HCT116 (cell line): Measurements from ENCODE around the gene RPL13A. TPM values are rescaled to one million over a fixed set of nuclear protein-coding genes. Genes with fewer than 3 reads are reported as not detected.

Experiments used
- ATAC-seq: fragments of 200-7000 bp; cut with Tn5 transposase; 2 replicates; pipeline ENCODE4 v1.9.1; 2020; ENCODE audit warnings: mild to moderate bottlenecking, moderate library complexity
- BruUV-seq: library from RNA; stranded (reverse); fragments of 400-500 nt; replicated peaks from 2 replicates; lab custom pipeline; 2021; lab: Mats Ljungman, UMichigan
- CTCF ChIA-PET: fragments of 300-600 bp; sonication (Branson Sonifier 250); formaldehyde crosslinking; loops from one replicate; lab custom pipeline; 2021; ENCODE audit warnings: antibody characterized with exemption; lab: Charles Lee
- POLR2A ChIA-PET: fragments of 300-600, 350-600 bp; sonication (Branson Sonifier 250); formaldehyde crosslinking; loops from one replicate; lab custom pipeline; 2021; ENCODE audit warnings: antibody characterized with exemption; lab: Charles Lee
- RAD21 ChIA-PET, 2 experiments: fragments of 300-600 bp; sonication (Branson Sonifier 250); formaldehyde crosslinking; loops; one replicate each; lab custom pipeline; 2023; ENCODE audit warnings: low total read pairs in 2 of 2; ENCODE audit not compliant: uncharacterized antibody in 2 of 2, unreplicated experiment in 2 of 2, low non-redundant PET in 1 of 2; lab: Charles Lee
- DNase-seq: peaks from one replicate; pipeline ENCODE4 v3.0.0-alpha.2; 2010; ENCODE audit warnings: low read depth, low spot score
- H2AFZ ChIP-seq: fragments of 200-600 bp; shearing (Covaris generic), sonication (generic); 2 replicates; pipeline ENCODE4 v1.6.1; 2017; ENCODE audit warnings: low read depth, mixed run types, mixed read lengths, antibody characterized with exemption, low read length; ENCODE audit not compliant: poor library complexity, severe bottlenecking
- H3K27ac ChIP-seq: 2 replicates; pipeline ENCODE4 v1.5.1; 2012; ENCODE audit warnings: low read depth, low read length
- H3K27me3 ChIP-seq: fragments of 200-600 bp; sonication (generic); 2 replicates; pipeline ENCODE4 v1.6.1; 2016; ENCODE audit warnings: mixed run types, low read length, mixed read lengths; ENCODE audit not compliant: insufficient read depth
- H3K36me3 ChIP-seq, 2 experiments: fragments of 200-500 bp in 1 of 2; fragments of 200-600 bp in 1 of 2; sonication (Bioruptor generic) in 1 of 2; sonication (generic) in 1 of 2; 2 replicates each; pipeline versions ENCODE4 v1.5.1 to v1.6.1; 2014 to 2016; ENCODE audit warnings: low read length in 2 of 2, inconsistent platforms in 1 of 2, mixed read lengths in 1 of 2, mixed run types in 1 of 2; ENCODE audit not compliant: insufficient read depth in 2 of 2, control insufficient read depth in 1 of 2
- H3K4me1 ChIP-seq, 2 experiments: fragments of 200-600 bp in 1 of 2; sonication (generic) in 1 of 2; 2 replicates each; pipeline versions ENCODE4 v1.5.1 to v1.6.1; 2012 to 2017; ENCODE audit warnings: low read length in 2 of 2, inconsistent platforms in 1 of 2, mild to moderate bottlenecking in 1 of 2, mixed read lengths in 1 of 2, mixed run types in 1 of 2, moderate library complexity in 1 of 2; ENCODE audit not compliant: insufficient read depth in 2 of 2, control insufficient read depth in 1 of 2
- H3K4me2 ChIP-seq: fragments of 200-600 bp; sonication (generic); 2 replicates; pipeline ENCODE4 v1.6.1; 2017; ENCODE audit warnings: mixed run types, low read length, mixed read lengths
- H3K4me3 ChIP-seq, 2 experiments: fragments of 200-600 bp in 1 of 2; sonication (generic) in 1 of 2; replicated peaks in 1 of 2; 2 replicates each; pipeline ENCODE4 v1.5.1; 2011 to 2016; ENCODE audit warnings: low read length in 2 of 2, control low read depth in 1 of 2, low read depth in 1 of 2, mild to moderate bottlenecking in 1 of 2, mixed read lengths in 1 of 2, mixed run types in 1 of 2
- H3K79me2 ChIP-seq: fragments of 200-600 bp; sonication (generic); 2 replicates; pipeline ENCODE4 v1.6.1; 2017; ENCODE audit warnings: mild to moderate bottlenecking, mixed run types, low read length, moderate library complexity, mixed read lengths; ENCODE audit not compliant: insufficient read depth
- H3K9ac ChIP-seq: fragments of 200-600 bp; sonication (generic); 2 replicates; pipeline ENCODE4 v1.6.1; 2016; ENCODE audit warnings: low read length, mixed read lengths
- H3K9me2 ChIP-seq: fragments of 200-600 bp; sonication (generic), shearing (Covaris generic); 2 replicates; pipeline ENCODE4 v1.6.1; 2017; ENCODE audit warnings: mixed run types, mild to moderate bottlenecking, moderate library complexity; ENCODE audit not compliant: insufficient read depth
- H3K9me3 ChIP-seq, 2 experiments: fragments of 200-500 bp in 1 of 2; fragments of 200-600 bp in 1 of 2; sonication (Bioruptor generic) in 1 of 2; sonication (generic) in 1 of 2; 2 replicates each; pipeline ENCODE4 v1.6.1; 2014 to 2017; ENCODE audit warnings: low read length in 2 of 2, mixed read lengths in 2 of 2, inconsistent platforms in 1 of 2, low read depth in 1 of 2, mild to moderate bottlenecking in 1 of 2, mixed run types in 1 of 2, moderate library complexity in 1 of 2; ENCODE audit not compliant: control insufficient read depth in 1 of 2, insufficient read depth in 1 of 2
- H4K20me1 ChIP-seq: fragments of 200-600 bp; sonication (generic), shearing (Covaris generic); 2 replicates; pipeline ENCODE4 v1.6.1; 2017; ENCODE audit warnings: mixed run types, mild to moderate bottlenecking, moderate library complexity; ENCODE audit not compliant: insufficient read depth
- CBX3 ChIP-seq: IDR thresholded peaks from 2 replicates; pipeline ENCODE4 v1.6.1; 2012; ENCODE audit warnings: low read depth
- CEBPB ChIP-seq: IDR thresholded peaks from 2 replicates; pipeline ENCODE4 v1.6.1; 2012; ENCODE audit warnings: low read depth
- EZH2 ChIP-seq: fragments of 200-600 bp; sonication (generic); IDR thresholded peaks from 2 replicates; pipeline ENCODE4 v1.6.1; 2017; ENCODE audit warnings: antibody characterized with exemption, mixed run types
- FOSL1 ChIP-seq: IDR thresholded peaks from 2 replicates; pipeline ENCODE4 v1.6.1; 2012; ENCODE audit warnings: low read depth
- POLR2A ChIP-seq: IDR thresholded peaks from 2 replicates; pipeline ENCODE4 v1.7.0; 2011; ENCODE audit warnings: borderline replicate concordance; ENCODE audit not compliant: insufficient read depth, insufficient read length; ENCODE audit errors: extremely low read depth
- POLR2AphosphoS5 ChIP-seq: IDR thresholded peaks from 2 replicates; pipeline ENCODE4 v1.6.1; 2011; ENCODE audit warnings: mild to moderate bottlenecking, low read depth, low read length, moderate library complexity
- SRF ChIP-seq: IDR thresholded peaks from 2 replicates; pipeline ENCODE4 v1.6.1; 2012; ENCODE audit warnings: low read depth
- ZFX ChIP-seq: fragments of 450-650 bp; IDR thresholded peaks from 2 replicates; pipeline ENCODE4 v1.6.1; 2017
- intact Hi-C: fragments of 100-400 bp; cut with micrococcal nuclease; formaldehyde crosslinking; loops from 2 replicates; pipeline ENCODE4 v1.10.0; 2022
- total RNA-seq: library from RNA; stranded (reverse); gene quantifications from one replicate; pipeline ENCODE4 v1.2.1, GENCODE V29; 2021; ENCODE audit not compliant: unreplicated experiment
- TF ChIP-seq, protein P1 (sequence below): IDR thresholded peaks from 2 replicates; pipeline ENCODE4 v1.6.1; 2012; ENCODE audit warnings: low read depth
- TF ChIP-seq, protein P2 (sequence below): IDR thresholded peaks from 2 replicates; pipeline ENCODE4 v1.6.1; 2012
- TF ChIP-seq, protein P3 (sequence below), 3 experiments: fragments of 200-600 bp in 1 of 3; sonication (generic) in 1 of 3; IDR thresholded peaks in 2 of 3; conservative IDR thresholded peaks in 1 of 3; 2 replicates each; pipeline ENCODE4 v1.5.1; 2012 to 2017; ENCODE audit warnings: low read depth in 2 of 3, low read length in 2 of 3, antibody characterized with exemption in 1 of 3, borderline replicate concordance in 1 of 3, control low read depth in 1 of 3, mild to moderate bottlenecking in 1 of 3, mixed read lengths in 1 of 3, mixed run types in 1 of 3, moderate library complexity in 1 of 3; ENCODE audit not compliant: insufficient read depth in 1 of 3
- TF ChIP-seq, protein P4 (sequence below): IDR thresholded peaks from 2 replicates; pipeline ENCODE4 v1.6.1; 2011; ENCODE audit warnings: mild to moderate bottlenecking, low read length, moderate library complexity; ENCODE audit not compliant: insufficient replicate concordance; ENCODE audit errors: extremely low read depth

RPL13A gene
- total RNA-seq, 1 experiment from 2014 or later: 3,719 TPM

DNA sequence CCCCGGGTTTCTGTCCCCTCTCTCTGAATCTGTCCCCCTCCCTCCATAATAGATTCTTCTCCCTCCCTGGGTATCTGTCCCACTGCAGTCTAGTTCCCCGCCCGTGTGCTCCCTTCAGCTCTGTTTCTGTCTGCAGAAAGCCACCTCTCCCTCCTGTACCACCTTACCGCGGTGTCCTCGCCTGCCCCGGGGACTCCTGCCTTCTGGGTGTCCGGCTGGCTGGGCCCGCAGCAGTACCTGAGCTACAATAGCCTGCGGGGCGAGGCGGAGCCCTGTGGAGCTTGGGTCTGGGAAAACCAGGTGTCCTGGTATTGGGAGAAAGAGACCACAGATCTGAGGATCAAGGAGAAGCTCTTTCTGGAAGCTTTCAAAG lies 26.3 kb downstream of the RPL13A start:
- no peak for TF ChIP-seq CEBPB
- no peak for TF ChIP-seq ZFX
- no peak for TF ChIP-seq POLR2A
- TF ChIP-seq SRF: no peak
- TF ChIP-seq FOSL1: no peak
- TF ChIP-seq, protein P1, sequence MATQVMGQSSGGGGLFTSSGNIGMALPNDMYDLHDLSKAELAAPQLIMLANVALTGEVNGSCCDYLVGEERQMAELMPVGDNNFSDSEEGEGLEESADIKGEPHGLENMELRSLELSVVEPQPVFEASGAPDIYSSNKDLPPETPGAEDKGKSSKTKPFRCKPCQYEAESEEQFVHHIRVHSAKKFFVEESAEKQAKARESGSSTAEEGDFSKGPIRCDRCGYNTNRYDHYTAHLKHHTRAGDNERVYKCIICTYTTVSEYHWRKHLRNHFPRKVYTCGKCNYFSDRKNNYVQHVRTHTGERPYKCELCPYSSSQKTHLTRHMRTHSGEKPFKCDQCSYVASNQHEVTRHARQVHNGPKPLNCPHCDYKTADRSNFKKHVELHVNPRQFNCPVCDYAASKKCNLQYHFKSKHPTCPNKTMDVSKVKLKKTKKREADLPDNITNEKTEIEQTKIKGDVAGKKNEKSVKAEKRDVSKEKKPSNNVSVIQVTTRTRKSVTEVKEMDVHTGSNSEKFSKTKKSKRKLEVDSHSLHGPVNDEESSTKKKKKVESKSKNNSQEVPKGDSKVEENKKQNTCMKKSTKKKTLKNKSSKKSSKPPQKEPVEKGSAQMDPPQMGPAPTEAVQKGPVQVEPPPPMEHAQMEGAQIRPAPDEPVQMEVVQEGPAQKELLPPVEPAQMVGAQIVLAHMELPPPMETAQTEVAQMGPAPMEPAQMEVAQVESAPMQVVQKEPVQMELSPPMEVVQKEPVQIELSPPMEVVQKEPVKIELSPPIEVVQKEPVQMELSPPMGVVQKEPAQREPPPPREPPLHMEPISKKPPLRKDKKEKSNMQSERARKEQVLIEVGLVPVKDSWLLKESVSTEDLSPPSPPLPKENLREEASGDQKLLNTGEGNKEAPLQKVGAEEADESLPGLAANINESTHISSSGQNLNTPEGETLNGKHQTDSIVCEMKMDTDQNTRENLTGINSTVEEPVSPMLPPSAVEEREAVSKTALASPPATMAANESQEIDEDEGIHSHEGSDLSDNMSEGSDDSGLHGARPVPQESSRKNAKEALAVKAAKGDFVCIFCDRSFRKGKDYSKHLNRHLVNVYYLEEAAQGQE: no peak
- TF ChIP-seq, protein P2, sequence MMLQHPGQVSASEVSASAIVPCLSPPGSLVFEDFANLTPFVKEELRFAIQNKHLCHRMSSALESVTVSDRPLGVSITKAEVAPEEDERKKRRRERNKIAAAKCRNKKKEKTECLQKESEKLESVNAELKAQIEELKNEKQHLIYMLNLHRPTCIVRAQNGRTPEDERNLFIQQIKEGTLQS: no peak
- no peak for TF ChIP-seq EZH2
- no peak for TF ChIP-seq CBX3
- TF ChIP-seq, protein P3, sequence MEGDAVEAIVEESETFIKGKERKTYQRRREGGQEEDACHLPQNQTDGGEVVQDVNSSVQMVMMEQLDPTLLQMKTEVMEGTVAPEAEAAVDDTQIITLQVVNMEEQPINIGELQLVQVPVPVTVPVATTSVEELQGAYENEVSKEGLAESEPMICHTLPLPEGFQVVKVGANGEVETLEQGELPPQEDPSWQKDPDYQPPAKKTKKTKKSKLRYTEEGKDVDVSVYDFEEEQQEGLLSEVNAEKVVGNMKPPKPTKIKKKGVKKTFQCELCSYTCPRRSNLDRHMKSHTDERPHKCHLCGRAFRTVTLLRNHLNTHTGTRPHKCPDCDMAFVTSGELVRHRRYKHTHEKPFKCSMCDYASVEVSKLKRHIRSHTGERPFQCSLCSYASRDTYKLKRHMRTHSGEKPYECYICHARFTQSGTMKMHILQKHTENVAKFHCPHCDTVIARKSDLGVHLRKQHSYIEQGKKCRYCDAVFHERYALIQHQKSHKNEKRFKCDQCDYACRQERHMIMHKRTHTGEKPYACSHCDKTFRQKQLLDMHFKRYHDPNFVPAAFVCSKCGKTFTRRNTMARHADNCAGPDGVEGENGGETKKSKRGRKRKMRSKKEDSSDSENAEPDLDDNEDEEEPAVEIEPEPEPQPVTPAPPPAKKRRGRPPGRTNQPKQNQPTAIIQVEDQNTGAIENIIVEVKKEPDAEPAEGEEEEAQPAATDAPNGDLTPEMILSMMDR (IDR thresholded peaks at IDR 0.05 in 2 of 3, conservative IDR thresholded peaks at IDR 0.05 in 1 of 3; ENCODE audit: borderline replicate concordance in 1 of 3, insufficient read depth in 1 of 3, low read depth in 2 of 3, low read length in 2 of 3): no peak
- TF ChIP-seq, protein P4, sequence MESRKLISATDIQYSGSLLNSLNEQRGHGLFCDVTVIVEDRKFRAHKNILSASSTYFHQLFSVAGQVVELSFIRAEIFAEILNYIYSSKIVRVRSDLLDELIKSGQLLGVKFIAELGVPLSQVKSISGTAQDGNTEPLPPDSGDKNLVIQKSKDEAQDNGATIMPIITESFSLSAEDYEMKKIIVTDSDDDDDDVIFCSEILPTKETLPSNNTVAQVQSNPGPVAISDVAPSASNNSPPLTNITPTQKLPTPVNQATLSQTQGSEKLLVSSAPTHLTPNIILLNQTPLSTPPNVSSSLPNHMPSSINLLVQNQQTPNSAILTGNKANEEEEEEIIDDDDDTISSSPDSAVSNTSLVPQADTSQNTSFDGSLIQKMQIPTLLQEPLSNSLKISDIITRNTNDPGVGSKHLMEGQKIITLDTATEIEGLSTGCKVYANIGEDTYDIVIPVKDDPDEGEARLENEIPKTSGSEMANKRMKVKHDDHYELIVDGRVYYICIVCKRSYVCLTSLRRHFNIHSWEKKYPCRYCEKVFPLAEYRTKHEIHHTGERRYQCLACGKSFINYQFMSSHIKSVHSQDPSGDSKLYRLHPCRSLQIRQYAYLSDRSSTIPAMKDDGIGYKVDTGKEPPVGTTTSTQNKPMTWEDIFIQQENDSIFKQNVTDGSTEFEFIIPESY: no peak
- no peak for TF ChIP-seq POLR2AphosphoS5
- Histone ChIP-seq H3K27me3 (no peaks in the 10 kb centered on the region), H2AFZ (no peak overlapping the region), H3K79me2 (no peaks in the 10 kb centered on the region), H3K4me1 (peaks cover 4 to 13% of the 10 kb centered on the region in 2 experiments; a peak in 3 of 4 replicates), H3K4me2 (no peak overlapping the region), H3K9me3 (no peaks in the 10 kb centered on the region), H3K27ac (no peak overlapping the region), H4K20me1 (no peaks in the 10 kb centered on the region), H3K9ac (no peak overlapping the region), H3K36me3 (no peaks in the 10 kb centered on the region), H3K4me3 (no peak overlapping the region), H3K9me2 (no peaks in the 10 kb centered on the region)
- intact Hi-C loops: no loop called here
- ATAC-seq (peak; percentile 25; the same call in 1 of the 2 replicates), DNase-seq (no peak)
- RAD21 ChIA-PET: no interaction called here
- BruUV-seq: no TSS peak
- POLR2A ChIA-PET: interaction anchor here (0.5 to 1.5 kb wide), 2 partner anchors 60 to 76 kb away, joined by 3 read pairs; no protein-coding TSS in a partner anchor
- CTCF ChIA-PET: interaction anchor here (0.6 kb wide), 1 partner anchor 387 kb away, joined by 3 read pairs; no protein-coding TSS in a partner anchor
